ENCODE results near the gene PPP1R10. TPM values are rescaled to one million over a fixed set of nuclear protein-coding genes. Genes with fewer than 3 reads are reported as not detected.

PPP1R10 gene
- total RNA-seq, 1 experiment from 2014 or later: 123 TPM

DNA sequence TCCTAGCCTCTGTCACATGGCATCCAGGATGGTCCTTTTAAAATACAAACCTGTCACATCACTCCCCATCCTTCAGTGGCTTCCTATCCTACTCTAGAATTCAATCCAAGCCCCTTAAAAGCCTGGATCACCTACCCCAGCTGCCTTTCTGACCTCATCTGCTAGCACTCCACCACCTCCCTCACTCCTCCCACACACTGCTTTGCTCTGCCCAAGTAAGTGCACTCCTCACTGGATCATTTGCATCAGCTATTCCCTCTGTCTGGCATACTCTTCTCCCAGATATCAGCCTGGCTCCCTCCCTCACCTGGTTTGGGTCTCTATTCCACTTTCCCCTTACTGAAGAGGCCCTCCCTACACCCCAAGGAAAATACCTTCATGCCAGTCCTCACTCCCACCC is 40.4 kb upstream of the PPP1R10 start:
- Mint-ChIP-seq H3K27ac (no peak overlapping the region), H3K36me3 (ENCODE audit: insufficient read depth in 1 of 3, low read depth in 3 of 3) (peaks cover 31 to 88% (median 71%) of the 10 kb centered on the region in 3 experiments; a peak in 6 of 7 replicates), H3K4me1 (no peaks in the 10 kb centered on the region), H3K4me3 (no peak overlapping the region), H3K27me3 (ENCODE audit: low read depth) (no peaks in the 10 kb centered on the region), H3K9me3 (no peaks in the 10 kb centered on the region)
- Histone ChIP-seq H3K18ac (ENCODE audit: insufficient read length, low read depth, low read length) (no peak overlapping the region), H3K9me3 (ENCODE audit: control insufficient read depth, low read depth, low read length) (no peaks in the 10 kb centered on the region), H2BK20ac (ENCODE audit: low read depth, low read length, poor library complexity, severe bottlenecking) (no peak overlapping the region), H3K14ac (ENCODE audit: insufficient read depth, low read length) (no peak overlapping the region), H2AK5ac (ENCODE audit: insufficient read length, low read length) (no peak overlapping the region), H4K5ac (ENCODE audit: insufficient read length, low read depth, low read length) (no peak overlapping the region), H3K4me1 (ENCODE audit: insufficient read depth, low read length) (no peaks in the 10 kb centered on the region), H3T11ph (ENCODE audit: low read length) (no peak overlapping the region), H4K91ac (ENCODE audit: insufficient read length, low read depth, low read length) (no peak overlapping the region), H2BK5ac (ENCODE audit: insufficient read length, low read length) (no peak overlapping the region), H4K8ac (replicated peaks; ENCODE audit: insufficient read length, low read depth, low read length) (no peak overlapping the region), H3K56ac (ENCODE audit: insufficient read length, low read depth, low read length) (no peak overlapping the region), H2BK15ac (ENCODE audit: low read depth, low read length) (no peak overlapping the region), H4K20me1 (ENCODE audit: control insufficient read depth, insufficient read depth, insufficient read length) (no peaks in the 10 kb centered on the region), H3K79me2 (ENCODE audit: insufficient read depth, low read length) (no peaks in the 10 kb centered on the region), H3K4me2 (ENCODE audit: insufficient read depth, insufficient read length, low read length) (no peak overlapping the region), H3K27me3 (ENCODE audit: insufficient read depth, low read length) (no peaks in the 10 kb centered on the region), H3K27ac (ENCODE audit: insufficient read length, low read depth, low read length) (no peak overlapping the region), H3K23ac (ENCODE audit: insufficient read length, low read depth, low read length) (no peak overlapping the region), H2BK120ac (ENCODE audit: low read depth, low read length, poor library complexity, severe bottlenecking) (no peak overlapping the region), H3K23me2 (ENCODE audit: insufficient read length, low read depth, low read length, poor library complexity, severe bottlenecking) (no peaks in the 10 kb centered on the region), H3K79me1 (ENCODE audit: insufficient read depth, low read depth, low read length, poor library complexity, severe bottlenecking) (no peaks in the 10 kb centered on the region), H3K9ac (ENCODE audit: extremely low read depth, insufficient read length, low read length) (no peak overlapping the region), H3K4ac (ENCODE audit: low read depth, low read length) (no peak overlapping the region), H2BK12ac (ENCODE audit: insufficient read length, low read depth, low read length) (no peak overlapping the region), H2AFZ (ENCODE audit: low read length) (no peak overlapping the region)
- TF ChIP-seq, protein P1, sequence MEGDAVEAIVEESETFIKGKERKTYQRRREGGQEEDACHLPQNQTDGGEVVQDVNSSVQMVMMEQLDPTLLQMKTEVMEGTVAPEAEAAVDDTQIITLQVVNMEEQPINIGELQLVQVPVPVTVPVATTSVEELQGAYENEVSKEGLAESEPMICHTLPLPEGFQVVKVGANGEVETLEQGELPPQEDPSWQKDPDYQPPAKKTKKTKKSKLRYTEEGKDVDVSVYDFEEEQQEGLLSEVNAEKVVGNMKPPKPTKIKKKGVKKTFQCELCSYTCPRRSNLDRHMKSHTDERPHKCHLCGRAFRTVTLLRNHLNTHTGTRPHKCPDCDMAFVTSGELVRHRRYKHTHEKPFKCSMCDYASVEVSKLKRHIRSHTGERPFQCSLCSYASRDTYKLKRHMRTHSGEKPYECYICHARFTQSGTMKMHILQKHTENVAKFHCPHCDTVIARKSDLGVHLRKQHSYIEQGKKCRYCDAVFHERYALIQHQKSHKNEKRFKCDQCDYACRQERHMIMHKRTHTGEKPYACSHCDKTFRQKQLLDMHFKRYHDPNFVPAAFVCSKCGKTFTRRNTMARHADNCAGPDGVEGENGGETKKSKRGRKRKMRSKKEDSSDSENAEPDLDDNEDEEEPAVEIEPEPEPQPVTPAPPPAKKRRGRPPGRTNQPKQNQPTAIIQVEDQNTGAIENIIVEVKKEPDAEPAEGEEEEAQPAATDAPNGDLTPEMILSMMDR (conservative IDR thresholded peaks at IDR 0.05): no peak
- no peak for DNase-seq

All from H9 (cell line).